Measurements from ENCODE around the gene ZBTB40.

Gene ZBTB40

DNA sequence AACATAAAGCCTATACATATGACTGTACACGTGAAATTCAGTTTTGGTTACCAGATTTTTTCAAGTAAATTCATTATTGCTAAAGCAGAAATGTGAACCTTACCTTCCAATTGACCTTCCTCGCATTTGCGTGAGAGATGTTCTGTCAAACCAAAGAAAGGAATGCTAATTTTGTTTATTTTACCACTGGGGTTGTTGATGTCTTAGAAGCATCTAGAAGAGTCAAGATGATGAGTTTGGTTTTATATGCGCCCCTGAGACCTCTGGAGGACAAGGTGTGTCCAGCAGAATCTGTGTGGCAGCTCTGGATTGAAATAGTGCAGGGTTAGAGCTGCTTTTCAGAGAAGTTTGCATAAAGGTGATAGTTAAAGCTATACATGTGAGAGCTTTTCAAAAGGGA lies 48.4 kb downstream of the ZBTB40 start:
- Histone ChIP-seq H3K4me3 (ENCODE audit: low read length) (no peak overlapping the region), H2AFZ (ENCODE audit: low read depth, low read length) (no peak overlapping the region), H3K9ac (ENCODE audit: low read length) (no peak overlapping the region), H3K4me2 (ENCODE audit: low read length) (no peak overlapping the region), H3K9me3 (ENCODE audit: insufficient read depth, low read length) (no peaks in the 10 kb centered on the region), H3K27ac (ENCODE audit: low read length) (no peak overlapping the region), H3K4me1 (ENCODE audit: low read length) (peaks cover 14% of the 10 kb centered on the region), H4K20me1 (ENCODE audit: insufficient read depth, low read length) (no peaks in the 10 kb centered on the region), H3K27me3 (ENCODE audit: low read depth, low read length) (no peaks in the 10 kb centered on the region), H3K36me3 (replicated peaks; ENCODE audit: low read depth, low read length) (no peaks in the 10 kb centered on the region), H3K79me2 (ENCODE audit: low read length) (no peaks in the 10 kb centered on the region)
- TF ChIP-seq EZH2phosphoT487 (IDR thresholded peaks at IDR 0.05; ENCODE audit: low read depth), result no peak
- TF ChIP-seq, protein P1, sequence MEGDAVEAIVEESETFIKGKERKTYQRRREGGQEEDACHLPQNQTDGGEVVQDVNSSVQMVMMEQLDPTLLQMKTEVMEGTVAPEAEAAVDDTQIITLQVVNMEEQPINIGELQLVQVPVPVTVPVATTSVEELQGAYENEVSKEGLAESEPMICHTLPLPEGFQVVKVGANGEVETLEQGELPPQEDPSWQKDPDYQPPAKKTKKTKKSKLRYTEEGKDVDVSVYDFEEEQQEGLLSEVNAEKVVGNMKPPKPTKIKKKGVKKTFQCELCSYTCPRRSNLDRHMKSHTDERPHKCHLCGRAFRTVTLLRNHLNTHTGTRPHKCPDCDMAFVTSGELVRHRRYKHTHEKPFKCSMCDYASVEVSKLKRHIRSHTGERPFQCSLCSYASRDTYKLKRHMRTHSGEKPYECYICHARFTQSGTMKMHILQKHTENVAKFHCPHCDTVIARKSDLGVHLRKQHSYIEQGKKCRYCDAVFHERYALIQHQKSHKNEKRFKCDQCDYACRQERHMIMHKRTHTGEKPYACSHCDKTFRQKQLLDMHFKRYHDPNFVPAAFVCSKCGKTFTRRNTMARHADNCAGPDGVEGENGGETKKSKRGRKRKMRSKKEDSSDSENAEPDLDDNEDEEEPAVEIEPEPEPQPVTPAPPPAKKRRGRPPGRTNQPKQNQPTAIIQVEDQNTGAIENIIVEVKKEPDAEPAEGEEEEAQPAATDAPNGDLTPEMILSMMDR (IDR thresholded peaks at IDR 0.05; ENCODE audit: low read depth, low read length), result no peak

DNA sequence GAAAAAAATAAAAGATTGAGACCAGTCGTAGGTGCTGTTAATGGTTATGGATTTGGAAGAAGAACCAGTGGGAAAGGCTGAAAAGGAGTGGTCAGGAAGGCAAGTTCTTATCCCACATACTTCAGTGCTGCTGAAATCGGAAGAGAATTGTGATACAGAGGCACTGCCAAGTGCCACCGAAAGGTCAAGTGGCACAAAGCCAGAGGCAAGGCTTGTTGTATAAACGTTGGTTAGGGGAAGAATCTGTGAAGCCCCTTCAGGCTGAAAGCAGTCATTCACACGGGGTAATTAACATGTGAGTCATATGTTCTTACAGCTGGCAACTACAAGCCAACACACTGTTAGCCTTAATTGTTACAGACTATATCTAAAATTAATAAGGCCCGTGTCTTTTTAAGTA lies 48.8 kb downstream of the ZBTB40 start:
- Histone ChIP-seq H3K9me3 (ENCODE audit: insufficient read depth, low read length) (no peaks in the 10 kb centered on the region), H3K4me3 (ENCODE audit: low read length) (no peak overlapping the region), H3K4me1 (ENCODE audit: low read length) (peaks cover 13% of the 10 kb centered on the region), H3K4me2 (ENCODE audit: low read length) (no peak overlapping the region), H3K27ac (ENCODE audit: low read length) (no peak overlapping the region), H2AFZ (ENCODE audit: low read depth, low read length) (no peak overlapping the region), H3K9ac (ENCODE audit: low read length) (no peak overlapping the region), H3K79me2 (ENCODE audit: low read length) (no peaks in the 10 kb centered on the region), H4K20me1 (ENCODE audit: insufficient read depth, low read length) (no peaks in the 10 kb centered on the region), H3K27me3 (ENCODE audit: low read depth, low read length) (no peaks in the 10 kb centered on the region), H3K36me3 (replicated peaks; ENCODE audit: low read depth, low read length) (no peaks in the 10 kb centered on the region)
- TF ChIP-seq, protein P1 (IDR thresholded peaks at IDR 0.05; ENCODE audit: low read depth, low read length), result no peak
- no peak for TF ChIP-seq EZH2phosphoT487 (IDR thresholded peaks at IDR 0.05; ENCODE audit: low read depth)

GRCh38 chr1:22502202-22502601 lies 50.6 kb downstream of the ZBTB40 start:
- Histone ChIP-seq H3K9me3 (ENCODE audit: insufficient read depth, low read length) (no peaks in the 10 kb centered on the region), H3K4me2 (ENCODE audit: low read length) (no peak overlapping the region), H4K20me1 (ENCODE audit: insufficient read depth, low read length) (no peaks in the 10 kb centered on the region), H3K36me3 (replicated peaks; ENCODE audit: low read depth, low read length) (peaks cover 7% of the 10 kb centered on the region), H2AFZ (ENCODE audit: low read depth, low read length) (no peak overlapping the region), H3K27ac (ENCODE audit: low read length) (no peak overlapping the region), H3K9ac (ENCODE audit: low read length) (no peak overlapping the region), H3K4me1 (ENCODE audit: low read length) (peaks cover 13% of the 10 kb centered on the region), H3K4me3 (ENCODE audit: low read length) (no peak overlapping the region), H3K27me3 (ENCODE audit: low read depth, low read length) (no peaks in the 10 kb centered on the region), H3K79me2 (ENCODE audit: low read length) (no peaks in the 10 kb centered on the region)
- TF ChIP-seq, protein P1 (IDR thresholded peaks at IDR 0.05; ENCODE audit: low read depth, low read length), result no peak
- TF ChIP-seq EZH2phosphoT487 (IDR thresholded peaks at IDR 0.05; ENCODE audit: low read depth), result no peak

DNA sequence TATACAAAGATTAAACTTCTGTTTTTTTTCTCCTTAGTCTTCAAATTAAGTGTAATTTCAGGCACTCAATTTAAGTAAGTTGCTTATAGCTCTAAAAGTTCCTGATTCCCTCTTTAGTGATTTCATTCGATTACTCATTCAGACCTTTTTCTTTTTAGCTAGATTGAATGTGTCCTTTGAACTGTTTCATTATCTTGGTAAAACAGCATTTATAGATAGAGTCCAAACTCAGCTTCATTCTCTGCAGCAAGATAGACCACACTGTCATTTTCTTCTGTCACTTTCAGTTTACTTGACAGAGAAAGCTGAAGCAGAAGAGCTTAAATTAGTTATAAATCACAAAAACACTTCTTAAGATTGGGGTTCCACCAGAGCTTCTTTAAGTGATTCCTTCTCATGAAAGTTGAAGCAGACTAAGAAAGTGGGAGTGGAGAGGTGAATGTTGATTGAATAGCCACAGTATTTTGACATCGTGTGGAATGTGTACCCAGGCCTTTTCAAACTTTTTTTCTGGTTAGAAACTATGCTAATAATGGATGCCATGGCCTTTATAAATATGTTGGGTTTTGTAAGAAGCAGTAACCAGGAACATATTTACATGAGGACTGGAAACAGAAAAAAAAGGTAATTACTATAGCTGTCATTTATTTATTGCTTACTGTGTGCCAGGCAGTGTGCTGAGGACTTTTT lies 52.2 kb downstream of the ZBTB40 start:
- no peak overlapping the region for H3K4me3 ChIP-seq (ENCODE audit: low read length)
- H3K4me1 ChIP-seq (ENCODE audit: low read length), result peaks cover 13% of the 10 kb centered on the region
- no peak for TF ChIP-seq EZH2phosphoT487 (IDR thresholded peaks at IDR 0.05; ENCODE audit: low read depth)
- TF ChIP-seq, protein P1 (IDR thresholded peaks at IDR 0.05; ENCODE audit: low read depth, low read length), result no peak
- no peak overlapping the region for H3K9ac ChIP-seq (ENCODE audit: low read length)
- no peak overlapping the region for H2AFZ ChIP-seq (ENCODE audit: low read depth, low read length)
- H3K4me2 ChIP-seq (ENCODE audit: low read length), result no peak overlapping the region
- H3K36me3 ChIP-seq (replicated peaks; ENCODE audit: low read depth, low read length), result peaks cover 10% of the 10 kb centered on the region
- H4K20me1 ChIP-seq (ENCODE audit: insufficient read depth, low read length), result no peaks in the 10 kb centered on the region
- no peaks in the 10 kb centered on the region for H3K27me3 ChIP-seq (ENCODE audit: low read depth, low read length)
- H3K79me2 ChIP-seq (ENCODE audit: low read length), result no peaks in the 10 kb centered on the region
- no peaks in the 10 kb centered on the region for H3K9me3 ChIP-seq (ENCODE audit: insufficient read depth, low read length)
- H3K27ac ChIP-seq (ENCODE audit: low read length), result no peak overlapping the region

Data from OCI-LY3 (cell line).